Thoracic aorta (tissue), 2 donors: ENCODE measurements around the gene NRXN3. TPM values are rescaled to one million over a fixed set of nuclear protein-coding genes. Genes with fewer than 3 reads are reported as not detected.

Experiments
- ATAC-seq: fragments of 150-250 bp; one replicate; pipeline ENCODE4 v1.8.0; 2017; ENCODE audit warnings: low read depth; ENCODE audit not compliant: insufficient number of reproducible peaks, low FRiP score
- DNase-seq: peaks from one replicate; pipeline ENCODE4 v3.0.0-alpha.2; 2020; ENCODE audit warnings: low spot score
- H3K27ac ChIP-seq, 2 donors: fragments of 200-600 bp; sonication (generic); 1 replicate in 1 of 2; 2 replicates in 1 of 2; pipeline ENCODE4 v1.5.1; 2016; ENCODE audit warnings: mild to moderate bottlenecking in 2 of 2, moderate library complexity in 2 of 2
- H3K27me3 ChIP-seq: fragments of 200-600 bp; sonication (generic); replicated peaks from 2 replicates; pipeline ENCODE4 v1.6.0; 2016; ENCODE audit warnings: mild to moderate bottlenecking; ENCODE audit not compliant: insufficient read depth
- H3K36me3 ChIP-seq: fragments of 200-600 bp; sonication (generic); one replicate; pipeline ENCODE4 v1.5.1; 2016
- H3K4me1 ChIP-seq, 2 donors: fragments of 200-600 bp; sonication (generic); 1 replicate in 1 of 2; 2 replicates in 1 of 2; pipeline versions ENCODE4 v1.5.1 to v1.6.0; 2016; ENCODE audit warnings: low read depth in 2 of 2, mild to moderate bottlenecking in 1 of 2; ENCODE audit not compliant: control insufficient read depth in 1 of 2
- H3K4me3 ChIP-seq: fragments of 200-600 bp; sonication (generic); 2 replicates; pipeline ENCODE4 v1.5.1; 2016; ENCODE audit warnings: mild to moderate bottlenecking
- H3K9me3 ChIP-seq: fragments of 200-600 bp; sonication (generic); 2 replicates; pipeline ENCODE4 v1.5.1; 2016
- CTCF ChIP-seq: fragments of 200-600 bp; sonication (generic); IDR thresholded peaks from one replicate; pipeline ENCODE4 v1.5.1; 2019; ENCODE audit warnings: antibody characterized with exemption
- total RNA-seq, 2 donors: library from RNA; depleted of rRNA; stranded (reverse); fragments of >200 nt; gene quantifications; one replicate each; pipeline versions ENCODE4 v1.1.0 to v1.2.3, GENCODE V29; 2016

Gene NRXN3
- total RNA-seq, 2 donors from 2014 or later = 5.6 to 33.3 TPM

GRCh38 chr14:79698298-79698711 is 1528.1 kb downstream of the NRXN3 start:
- ATAC-seq (no peak), DNase-seq (no peak)
- Histone ChIP-seq H3K4me1 (no peaks in the 10 kb centered on the region), H3K4me3 (no peak overlapping the region), H3K9me3 (no peaks in the 10 kb centered on the region), H3K27me3 (no peaks in the 10 kb centered on the region), H3K36me3 (no peaks in the 10 kb centered on the region), H3K27ac (no peak overlapping the region)
- no peak for TF ChIP-seq CTCF

GRCh38 chr14:79699206-79699605 is 1529.0 kb downstream of the NRXN3 start:
- DNase-seq = no peak
- no peak for ATAC-seq
- no peaks in the 10 kb centered on the region for H3K27me3 ChIP-seq
- H3K4me3 ChIP-seq = no peak overlapping the region
- H3K27ac ChIP-seq = no peak overlapping the region
- H3K9me3 ChIP-seq = no peaks in the 10 kb centered on the region
- TF ChIP-seq CTCF = no peak
- no peaks in the 10 kb centered on the region for H3K36me3 ChIP-seq
- H3K4me1 ChIP-seq = no peaks in the 10 kb centered on the region

GRCh38 chr14:79701371-79701770 is 1531.2 kb downstream of the NRXN3 start:
- no peaks in the 10 kb centered on the region for H3K36me3 ChIP-seq

GRCh38 chr14:79702197-79702596 is 1532.0 kb downstream of the NRXN3 start:
- TF ChIP-seq CTCF = no peak
- Histone ChIP-seq H3K4me1 (no peaks in the 10 kb centered on the region), H3K4me3 (no peak overlapping the region), H3K27me3 (no peaks in the 10 kb centered on the region), H3K9me3 (no peaks in the 10 kb centered on the region), H3K27ac (no peak overlapping the region), H3K36me3 (no peaks in the 10 kb centered on the region)
- DNase-seq (no peak), ATAC-seq (no peak)

More at GRCh38 chr14:79701371-79701770, 1531.2 kb downstream of the NRXN3 start:
- Histone ChIP-seq H3K27me3 (no peaks in the 10 kb centered on the region), H3K4me3 (no peak overlapping the region), H3K9me3 (no peaks in the 10 kb centered on the region), H3K27ac (no peak overlapping the region), H3K4me1 (no peaks in the 10 kb centered on the region)
- TF ChIP-seq CTCF = no peak
- ATAC-seq (no peak), DNase-seq (no peak)

- Histone ChIP-seq H3K4me1 (no peaks in the 10 kb centered on the region), H3K27ac (no peak overlapping the region), H3K27me3 (no peaks in the 10 kb centered on the region), H3K36me3 (no peaks in the 10 kb centered on the region), H3K4me3 (no peak overlapping the region), H3K9me3 (no peaks in the 10 kb centered on the region)
- ATAC-seq = no peak
- no peak for DNase-seq
- TF ChIP-seq CTCF = no peak
Measured at GRCh38 chr14:79703209-79703608, 1533.0 kb downstream of the NRXN3 start.
